Ovary (tissue), 3 donors: ENCODE data around the gene IL17RD.

Experiments
- CTCF ChIP-seq, 3 donors: fragments of 450-650 bp in 2 of 3; fragments of 200-600 bp in 1 of 3; IDR thresholded peaks; one replicate each; pipeline versions ENCODE4 v1.5.1 to v1.8.0; 2016 to 2022; ENCODE audit warnings: antibody characterized with exemption in 3 of 3, mild to moderate bottlenecking in 1 of 3
- EP300 ChIP-seq: sonication (generic); formaldehyde crosslinking; IDR thresholded peaks from one replicate; pipeline ENCODE4 v1.6.1; 2017; ENCODE audit warnings: antibody characterized with exemption
- donor health status: DM: no; HTN: no; CAD: no.

DNA sequence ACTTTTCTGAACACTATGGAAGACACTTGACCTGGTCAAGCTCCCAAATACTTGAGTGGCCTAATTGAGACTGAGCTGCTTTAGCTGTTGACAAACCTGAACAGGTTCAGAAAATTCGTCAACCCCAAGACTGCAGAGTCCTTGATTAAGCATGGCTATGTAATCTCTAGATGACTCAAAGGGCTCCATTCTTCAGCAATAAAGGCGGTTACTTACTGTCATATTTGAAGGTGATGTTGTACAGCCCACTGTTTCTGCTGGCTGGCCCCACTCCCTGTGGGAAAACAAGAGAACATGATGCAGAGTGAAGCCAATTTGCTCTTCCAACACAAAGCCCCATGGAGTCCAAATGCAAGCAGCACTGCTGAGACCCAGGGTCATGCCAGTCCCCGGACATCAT lies 45.1 kb downstream of the IL17RD start:
- no peak for TF ChIP-seq CTCF (IDR thresholded peaks at IDR 0.05)
- no peak for TF ChIP-seq EP300
